GM23338 (cell line): ENCODE data around the gene RMC1. TPM values are rescaled to one million over a fixed set of nuclear protein-coding genes. Genes with fewer than 3 reads are reported as not detected.

Experiments
- ATAC-seq: fragments of 200-7000 bp; cut with Tn5 transposase; 3 replicates; pipeline ENCODE4 v1.9.1; 2020
- DNase-seq: peaks from one replicate; pipeline ENCODE4 v3.0.0-alpha.2; 2015; ENCODE audit warnings: low spot score
- H2AFZ ChIP-seq: fragments of 200-600 bp; sonication (generic); 2 replicates; pipeline ENCODE4 v1.8.0; 2016; ENCODE audit warnings: antibody characterized with exemption, mild to moderate bottlenecking, moderate library complexity
- H3F3A ChIP-seq: fragments of 200-600 bp; sonication (generic); replicated peaks from 2 replicates; pipeline ENCODE4 v1.8.0; 2017; ENCODE audit warnings: antibody characterized with exemption, mixed run types, low read depth
- H3K27ac ChIP-seq: fragments of 200-600 bp; sonication (generic); 2 replicates; pipeline ENCODE4 v1.6.1; 2016; ENCODE audit warnings: low read depth
- H3K27me3 ChIP-seq: fragments of 200-600 bp; sonication (generic); 2 replicates; pipeline ENCODE4 v1.8.0; 2016; ENCODE audit warnings: mild to moderate bottlenecking, mixed run types, moderate library complexity; ENCODE audit not compliant: insufficient read depth
- H3K36me3 ChIP-seq: fragments of 200-600 bp; sonication (generic); 2 replicates; pipeline ENCODE4 v1.8.0; 2016; ENCODE audit warnings: mild to moderate bottlenecking; ENCODE audit not compliant: insufficient read depth
- H3K4me1 ChIP-seq: fragments of 200-600 bp; sonication (generic); 2 replicates; pipeline ENCODE4 v1.8.0; 2016; ENCODE audit warnings: mild to moderate bottlenecking, moderate library complexity; ENCODE audit not compliant: insufficient read depth
- H3K4me2 ChIP-seq: fragments of 200-600 bp; sonication (generic); 2 replicates; pipeline ENCODE4 v1.7.1; 2017; ENCODE audit warnings: mixed run types
- H3K4me3 ChIP-seq: fragments of 200-600 bp; sonication (generic); 2 replicates; pipeline ENCODE4 v1.6.1; 2016; ENCODE audit warnings: mixed run types
- H3K79me2 ChIP-seq: fragments of 200-600 bp; sonication (generic); replicated peaks from 2 replicates; pipeline ENCODE4 v1.8.0; 2017; ENCODE audit warnings: mild to moderate bottlenecking; ENCODE audit not compliant: insufficient read depth
- H3K9me2 ChIP-seq: fragments of 200-600 bp; sonication (generic); 2 replicates; pipeline ENCODE4 v1.8.0; 2017; ENCODE audit not compliant: insufficient read depth
- H4K20me1 ChIP-seq: fragments of 200-600 bp; sonication (generic); replicated peaks from 2 replicates; pipeline ENCODE4 v1.8.0; 2017; ENCODE audit warnings: mild to moderate bottlenecking; ENCODE audit not compliant: insufficient read depth
- H3K27ac Mint-ChIP-seq: 2 replicates; pipeline ENCODE4 v1.8.0; 2020; ENCODE audit warnings: inconsistent platforms, mild to moderate bottlenecking, moderate library complexity, mixed read lengths
- H3K27me3 Mint-ChIP-seq: 3 replicates; pipeline ENCODE4 v1.8.0; 2022; ENCODE audit warnings: low read depth, mild to moderate bottlenecking, moderate library complexity, mixed read lengths, inconsistent platforms; ENCODE audit not compliant: insufficient read depth, poor library complexity
- H3K36me3 Mint-ChIP-seq: 3 replicates; pipeline ENCODE4 v1.8.0; 2021; ENCODE audit warnings: low read depth, mild to moderate bottlenecking, inconsistent platforms, moderate library complexity, mixed read lengths
- H3K4me1 Mint-ChIP-seq: 3 replicates; pipeline ENCODE4 v1.8.0; 2020; ENCODE audit warnings: mild to moderate bottlenecking, inconsistent platforms, mixed read lengths
- H3K4me3 Mint-ChIP-seq: 3 replicates; pipeline ENCODE4 v1.8.0; 2021; ENCODE audit warnings: moderate library complexity, mild to moderate bottlenecking, inconsistent platforms, mixed read lengths
- H3K9me3 Mint-ChIP-seq: 3 replicates; pipeline ENCODE4 v1.8.0; 2020; ENCODE audit warnings: moderate library complexity, mild to moderate bottlenecking, inconsistent platforms, mixed read lengths
- CREB1 ChIP-seq: fragments of 250-450 bp; sonication (Bioruptor Pico); IDR thresholded peaks from 2 replicates; pipeline ENCODE4 v1.5.0; 2020; ENCODE audit warnings: low read depth, mild to moderate bottlenecking, moderate library complexity
- EZH2 ChIP-seq: fragments of 200-600 bp; sonication (generic); IDR thresholded peaks from one replicate; pipeline ENCODE4 v1.8.0; 2017; ENCODE audit warnings: antibody characterized with exemption, mild to moderate bottlenecking, low read depth; ENCODE audit not compliant: unreplicated experiment
- EZH2phosphoT487 ChIP-seq: fragments of 200-600 bp; sonication (generic); IDR thresholded peaks from one replicate; pipeline ENCODE4 v1.8.1; 2018; ENCODE audit warnings: antibody characterized with exemption; ENCODE audit not compliant: unreplicated experiment
- JUNB ChIP-seq: IDR thresholded peaks from one replicate; pipeline ENCODE4 v1.6.1; 2016; ENCODE audit warnings: antibody characterized with exemption; ENCODE audit not compliant: unreplicated experiment
- NANOG ChIP-seq: IDR thresholded peaks from 2 replicates; pipeline ENCODE4 v1.6.1; 2016; ENCODE audit warnings: antibody characterized with exemption, borderline replicate concordance
- POLR2AphosphoS5 ChIP-seq: IDR thresholded peaks from 2 replicates; pipeline ENCODE4 v1.6.1; 2016; ENCODE audit warnings: antibody characterized with exemption, low read depth
- REST ChIP-seq: IDR thresholded peaks from one replicate; pipeline ENCODE4 v1.6.1; 2018; ENCODE audit warnings: antibody characterized with exemption; ENCODE audit not compliant: unreplicated experiment
- STAT1 ChIP-seq: IDR thresholded peaks from one replicate; pipeline ENCODE4 v1.6.1; 2016; ENCODE audit warnings: antibody characterized with exemption; ENCODE audit not compliant: unreplicated experiment
- ZNF114 ChIP-seq: fragments of 250-450 bp; sonication (Bioruptor Pico); IDR thresholded peaks from 2 replicates; pipeline ENCODE4 v1.5.0; 2020; ENCODE audit warnings: mild to moderate bottlenecking, moderate library complexity
- ZNF331 ChIP-seq: fragments of 250-450 bp; sonication (Bioruptor Pico); IDR thresholded peaks from 2 replicates; pipeline ENCODE4 v1.5.0; 2020; ENCODE audit warnings: low read depth, mild to moderate bottlenecking, moderate library complexity
- polyA plus RNA-seq: library from polyadenylated mRNA; unstranded; fragments of >200 nt; fragmentation: Nextera tagmentation; extraction: Ambion mirVana; gene quantifications from 2 replicates; pipeline ENCODE4 v1.2.1, GENCODE V29; 2016
- total RNA-seq: library from RNA; depleted of rRNA; stranded (reverse); fragments of >200 nt; shearing (Covaris generic); gene quantifications from 2 replicates; pipeline ENCODE4 v1.2.3, GENCODE V29; 2014
- TF ChIP-seq, protein P1 (sequence below): fragments of 250-450 bp; sonication (Bioruptor Pico); IDR thresholded peaks from 2 replicates; pipeline ENCODE4 v1.5.0; 2020; ENCODE audit warnings: mild to moderate bottlenecking, moderate library complexity
- TF ChIP-seq, protein P2 (sequence below): IDR thresholded peaks from 2 replicates; pipeline ENCODE4 v1.6.1; 2016; ENCODE audit warnings: antibody characterized with exemption

RMC1 gene
- total and polyA plus RNA-seq, 2 experiments from 2014 or later = 18.9 to 24.6 TPM

GRCh38 chr18:23532848-23533247 lies 29.5 kb downstream of the RMC1 start (continued):
- no peak for TF ChIP-seq EZH2phosphoT487
- TF ChIP-seq STAT1 = no peak
- no peak for TF ChIP-seq JUNB
- TF ChIP-seq ZNF331 (CRISPR knock-in tag) = no peak
- TF ChIP-seq, protein P1, sequence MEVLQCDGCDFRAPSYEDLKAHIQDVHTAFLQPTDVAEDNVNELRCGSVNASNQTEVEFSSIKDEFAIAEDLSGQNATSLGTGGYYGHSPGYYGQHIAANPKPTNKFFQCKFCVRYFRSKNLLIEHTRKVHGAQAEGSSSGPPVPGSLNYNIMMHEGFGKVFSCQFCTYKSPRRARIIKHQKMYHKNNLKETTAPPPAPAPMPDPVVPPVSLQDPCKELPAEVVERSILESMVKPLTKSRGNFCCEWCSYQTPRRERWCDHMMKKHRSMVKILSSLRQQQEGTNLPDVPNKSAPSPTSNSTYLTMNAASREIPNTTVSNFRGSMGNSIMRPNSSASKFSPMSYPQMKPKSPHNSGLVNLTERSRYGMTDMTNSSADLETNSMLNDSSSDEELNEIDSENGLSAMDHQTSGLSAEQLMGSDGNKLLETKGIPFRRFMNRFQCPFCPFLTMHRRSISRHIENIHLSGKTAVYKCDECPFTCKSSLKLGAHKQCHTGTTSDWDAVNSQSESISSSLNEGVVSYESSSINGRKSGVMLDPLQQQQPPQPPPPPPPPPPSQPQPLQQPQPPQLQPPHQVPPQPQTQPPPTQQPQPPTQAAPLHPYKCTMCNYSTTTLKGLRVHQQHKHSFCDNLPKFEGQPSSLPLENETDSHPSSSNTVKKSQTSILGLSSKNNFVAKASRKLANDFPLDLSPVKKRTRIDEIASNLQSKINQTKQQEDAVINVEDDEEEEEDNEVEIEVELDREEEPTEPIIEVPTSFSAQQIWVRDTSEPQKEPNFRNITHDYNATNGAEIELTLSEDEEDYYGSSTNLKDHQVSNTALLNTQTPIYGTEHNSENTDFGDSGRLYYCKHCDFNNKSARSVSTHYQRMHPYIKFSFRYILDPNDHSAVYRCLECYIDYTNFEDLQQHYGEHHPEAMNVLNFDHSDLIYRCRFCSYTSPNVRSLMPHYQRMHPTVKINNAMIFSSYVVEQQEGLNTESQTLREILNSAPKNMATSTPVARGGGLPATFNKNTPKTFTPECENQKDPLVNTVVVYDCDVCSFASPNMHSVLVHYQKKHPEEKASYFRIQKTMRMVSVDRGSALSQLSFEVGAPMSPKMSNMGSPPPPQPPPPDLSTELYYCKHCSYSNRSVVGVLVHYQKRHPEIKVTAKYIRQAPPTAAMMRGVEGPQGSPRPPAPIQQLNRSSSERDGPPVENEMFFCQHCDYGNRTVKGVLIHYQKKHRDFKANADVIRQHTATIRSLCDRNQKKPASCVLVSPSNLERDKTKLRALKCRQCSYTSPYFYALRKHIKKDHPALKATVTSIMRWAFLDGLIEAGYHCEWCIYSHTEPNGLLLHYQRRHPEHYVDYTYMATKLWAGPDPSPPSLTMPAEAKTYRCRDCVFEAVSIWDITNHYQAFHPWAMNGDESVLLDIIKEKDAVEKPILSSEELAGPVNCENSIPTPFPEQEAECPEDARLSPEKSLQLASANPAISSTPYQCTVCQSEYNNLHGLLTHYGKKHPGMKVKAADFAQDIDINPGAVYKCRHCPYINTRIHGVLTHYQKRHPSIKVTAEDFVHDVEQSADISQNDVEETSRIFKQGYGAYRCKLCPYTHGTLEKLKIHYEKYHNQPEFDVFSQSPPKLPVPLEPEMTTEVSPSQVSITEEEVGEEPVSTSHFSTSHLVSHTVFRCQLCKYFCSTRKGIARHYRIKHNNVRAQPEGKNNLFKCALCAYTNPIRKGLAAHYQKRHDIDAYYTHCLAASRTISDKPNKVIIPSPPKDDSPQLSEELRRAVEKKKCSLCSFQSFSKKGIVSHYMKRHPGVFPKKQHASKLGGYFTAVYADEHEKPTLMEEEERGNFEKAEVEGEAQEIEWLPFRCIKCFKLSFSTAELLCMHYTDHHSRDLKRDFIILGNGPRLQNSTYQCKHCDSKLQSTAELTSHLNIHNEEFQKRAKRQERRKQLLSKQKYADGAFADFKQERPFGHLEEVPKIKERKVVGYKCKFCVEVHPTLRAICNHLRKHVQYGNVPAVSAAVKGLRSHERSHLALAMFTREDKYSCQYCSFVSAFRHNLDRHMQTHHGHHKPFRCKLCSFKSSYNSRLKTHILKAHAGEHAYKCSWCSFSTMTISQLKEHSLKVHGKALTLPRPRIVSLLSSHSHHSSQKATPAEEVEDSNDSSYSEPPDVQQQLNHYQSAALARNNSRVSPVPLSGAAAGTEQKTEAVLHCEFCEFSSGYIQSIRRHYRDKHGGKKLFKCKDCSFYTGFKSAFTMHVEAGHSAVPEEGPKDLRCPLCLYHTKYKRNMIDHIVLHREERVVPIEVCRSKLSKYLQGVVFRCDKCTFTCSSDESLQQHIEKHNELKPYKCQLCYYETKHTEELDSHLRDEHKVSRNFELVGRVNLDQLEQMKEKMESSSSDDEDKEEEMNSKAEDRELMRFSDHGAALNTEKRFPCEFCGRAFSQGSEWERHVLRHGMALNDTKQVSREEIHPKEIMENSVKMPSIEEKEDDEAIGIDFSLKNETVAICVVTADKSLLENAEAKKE (CRISPR knock-in tag) = no peak
- TF ChIP-seq EZH2 = no peak
- no peak for TF ChIP-seq POLR2AphosphoS5
- TF ChIP-seq NANOG = no peak
- TF ChIP-seq ZNF114 (CRISPR knock-in tag) = no peak

GRCh38 chr18:23534276-23534675 lies 31.0 kb downstream of the RMC1 start:
- no peaks in the 10 kb centered on the region for H3K4me1 Mint-ChIP-seq
- no peak overlapping the region for H3K4me3 ChIP-seq
- H3K27me3 ChIP-seq = no peaks in the 10 kb centered on the region
- H3K27me3 Mint-ChIP-seq = peaks cover 2% of the 10 kb centered on the region
- H3K9me3 Mint-ChIP-seq = no peaks in the 10 kb centered on the region
- no peaks in the 10 kb centered on the region for H3K9me2 ChIP-seq
- ATAC-seq (no peak), DNase-seq (no peak)
- no peak overlapping the region for H3K4me2 ChIP-seq
- no peak overlapping the region for H3K27ac Mint-ChIP-seq
- no peak overlapping the region for H3K27ac ChIP-seq
- H4K20me1 ChIP-seq = peaks cover 6% of the 10 kb centered on the region; the same call in 1 of the 2 replicates
- H3K36me3 Mint-ChIP-seq = peaks cover 87% of the 10 kb centered on the region
- H3F3A ChIP-seq = 0 out of 2 replicates have a peak, but pooled peaks cover 10% of the 10 kb centered on the region
- H3K4me1 ChIP-seq = no peaks in the 10 kb centered on the region
- H2AFZ ChIP-seq = no peak overlapping the region
- no peak overlapping the region for H3K4me3 Mint-ChIP-seq
- no peaks in the 10 kb centered on the region for H3K79me2 ChIP-seq
- peaks cover 78% of the 10 kb centered on the region for H3K36me3 ChIP-seq
- TF ChIP-seq POLR2AphosphoS5 (no peak), NANOG (no peak), REST (no peak), EZH2phosphoT487 (no peak), CREB1 (CRISPR knock-in tag) (no peak)
- TF ChIP-seq, protein P2, sequence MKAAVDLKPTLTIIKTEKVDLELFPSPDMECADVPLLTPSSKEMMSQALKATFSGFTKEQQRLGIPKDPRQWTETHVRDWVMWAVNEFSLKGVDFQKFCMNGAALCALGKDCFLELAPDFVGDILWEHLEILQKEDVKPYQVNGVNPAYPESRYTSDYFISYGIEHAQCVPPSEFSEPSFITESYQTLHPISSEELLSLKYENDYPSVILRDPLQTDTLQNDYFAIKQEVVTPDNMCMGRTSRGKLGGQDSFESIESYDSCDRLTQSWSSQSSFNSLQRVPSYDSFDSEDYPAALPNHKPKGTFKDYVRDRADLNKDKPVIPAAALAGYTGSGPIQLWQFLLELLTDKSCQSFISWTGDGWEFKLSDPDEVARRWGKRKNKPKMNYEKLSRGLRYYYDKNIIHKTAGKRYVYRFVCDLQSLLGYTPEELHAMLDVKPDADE = no peak
